Measurements from ENCODE around the gene CGRRF1.

The CGRRF1 gene

DNA sequence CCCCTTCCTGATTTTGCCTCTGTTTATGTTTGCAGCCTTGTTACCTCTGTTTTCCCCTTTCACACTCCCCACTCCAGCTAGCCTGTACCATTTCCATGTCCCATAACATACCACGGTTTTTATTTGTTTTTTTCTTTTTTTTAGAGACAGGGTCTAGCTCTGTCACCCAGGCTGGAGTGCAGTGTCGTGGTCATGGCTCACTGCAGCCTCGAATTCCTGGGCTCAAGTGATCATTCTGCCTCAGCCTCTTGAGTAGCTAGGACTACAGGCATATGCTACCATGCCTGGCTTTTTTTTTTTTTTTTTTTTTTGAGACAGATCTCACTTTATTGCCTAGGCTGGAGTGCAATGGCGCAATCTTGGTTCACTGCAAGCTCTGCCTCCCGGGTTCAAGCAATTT lies 38.8 kb downstream of the CGRRF1 start:
- ATAC-seq: no peak
- no peak for DNase-seq

DNA sequence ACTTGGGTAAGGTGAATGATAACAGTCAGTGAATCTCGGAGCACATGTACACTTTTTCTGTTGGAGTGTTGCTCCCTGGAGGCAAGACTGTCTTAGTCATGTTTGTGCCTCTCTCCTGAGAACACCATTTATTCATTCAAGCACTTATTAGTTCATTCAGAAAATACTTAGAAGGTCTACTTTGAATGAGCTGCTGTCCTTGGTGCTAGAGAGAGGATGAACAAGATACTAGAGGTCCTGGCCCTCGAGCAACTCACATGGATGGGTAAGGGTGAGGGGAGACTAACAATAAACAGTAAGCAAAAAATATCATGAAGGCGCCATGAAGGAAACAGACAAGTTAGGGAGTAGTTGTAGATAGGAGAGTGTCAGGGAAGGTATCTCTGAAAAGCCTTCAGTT lies 40.2 kb downstream of the CGRRF1 start:
- DNase-seq: no peak
- ATAC-seq: no peak

DNA sequence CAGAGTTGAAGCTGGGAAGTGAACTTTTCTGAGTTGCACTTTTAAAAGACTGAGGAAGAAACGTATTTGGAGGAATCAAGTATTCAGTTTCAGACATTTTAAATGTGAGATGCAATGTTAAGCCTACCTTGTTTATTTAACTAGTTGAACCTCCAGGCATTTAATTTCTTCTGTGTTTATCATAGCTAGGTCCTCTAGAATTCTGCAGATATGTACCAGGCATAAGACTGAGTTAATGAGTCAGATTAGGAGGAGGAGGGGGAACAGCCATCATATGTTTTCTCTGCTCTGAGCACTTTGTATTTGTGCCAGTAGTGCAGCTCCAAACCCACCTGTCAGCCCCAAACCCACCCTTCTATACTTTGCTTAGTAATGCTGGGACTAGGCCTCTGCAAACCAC lies 40.8 kb downstream of the CGRRF1 start:
- ATAC-seq (no peak), DNase-seq (no peak)

DNA sequence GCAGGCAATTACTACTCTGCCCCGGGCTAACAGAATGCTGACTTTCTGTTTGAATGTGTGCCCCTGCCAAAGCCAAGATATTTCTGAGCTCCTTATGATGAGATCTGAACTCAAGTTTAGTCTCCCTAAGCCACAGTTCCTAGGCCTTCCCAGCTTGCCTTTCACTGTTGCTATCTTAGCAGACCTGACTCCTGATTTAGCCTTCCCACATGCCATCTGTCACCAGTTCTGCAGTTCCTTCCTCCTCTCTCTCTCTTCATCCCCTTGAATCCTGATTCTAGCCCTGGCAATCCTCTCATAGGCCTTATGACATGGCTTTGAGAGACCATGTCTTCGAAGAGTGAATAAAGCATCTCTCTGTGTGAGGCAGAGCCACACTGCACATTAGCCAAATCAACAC lies 44.7 kb downstream of the CGRRF1 start:
- DNase-seq (no peak), ATAC-seq (no peak)

DNA sequence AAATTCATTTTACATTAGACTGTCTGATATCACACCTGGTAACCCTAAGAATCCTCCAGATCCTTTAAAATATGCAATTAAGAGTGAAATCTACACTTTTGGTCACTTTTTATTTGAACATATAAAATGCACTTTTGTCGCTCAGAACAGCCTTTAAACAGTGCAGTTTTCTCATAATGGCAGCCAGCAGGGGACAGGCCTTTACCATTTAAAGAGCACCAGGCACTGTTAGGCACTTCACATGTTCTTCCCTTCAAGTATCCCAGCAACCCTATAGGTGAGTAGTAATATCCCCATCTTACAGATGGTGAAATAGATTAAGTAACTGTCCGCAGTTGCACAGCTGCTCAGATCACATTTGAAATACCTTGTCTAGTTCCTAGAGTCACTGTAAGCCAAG lies 45.9 kb downstream of the CGRRF1 start:
- DNase-seq (no peak), ATAC-seq (no peak)

GRCh38 chr14:54556535-54556934 lies 46.8 kb downstream of the CGRRF1 start:
- no peak for DNase-seq
- no peak for ATAC-seq

DNA sequence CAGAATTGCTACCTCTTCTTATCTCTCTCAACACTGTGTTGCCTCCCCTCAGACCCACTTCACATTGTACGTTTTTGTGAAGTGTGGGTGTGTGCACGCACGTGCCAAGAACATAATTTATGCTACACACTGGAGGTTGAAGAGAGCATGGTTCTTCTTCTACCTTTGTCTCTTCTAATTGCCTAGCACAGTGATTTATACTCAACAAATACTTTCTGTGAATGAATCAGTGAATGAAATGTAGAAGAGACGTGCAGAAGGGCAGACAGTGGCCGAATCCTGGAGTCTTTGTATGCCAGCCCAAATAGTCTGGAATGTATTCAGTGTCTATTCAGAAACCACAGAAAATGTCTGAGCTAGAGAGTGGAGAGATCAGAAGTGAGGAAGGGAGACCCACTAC lies 52.6 kb downstream of the CGRRF1 start:
- ATAC-seq (no peak), DNase-seq (no peak)

GRCh38 chr14:54564071-54564867 lies 54.6 kb downstream of the CGRRF1 start:
- DNase-seq (no peak), ATAC-seq (no peak)

DNA sequence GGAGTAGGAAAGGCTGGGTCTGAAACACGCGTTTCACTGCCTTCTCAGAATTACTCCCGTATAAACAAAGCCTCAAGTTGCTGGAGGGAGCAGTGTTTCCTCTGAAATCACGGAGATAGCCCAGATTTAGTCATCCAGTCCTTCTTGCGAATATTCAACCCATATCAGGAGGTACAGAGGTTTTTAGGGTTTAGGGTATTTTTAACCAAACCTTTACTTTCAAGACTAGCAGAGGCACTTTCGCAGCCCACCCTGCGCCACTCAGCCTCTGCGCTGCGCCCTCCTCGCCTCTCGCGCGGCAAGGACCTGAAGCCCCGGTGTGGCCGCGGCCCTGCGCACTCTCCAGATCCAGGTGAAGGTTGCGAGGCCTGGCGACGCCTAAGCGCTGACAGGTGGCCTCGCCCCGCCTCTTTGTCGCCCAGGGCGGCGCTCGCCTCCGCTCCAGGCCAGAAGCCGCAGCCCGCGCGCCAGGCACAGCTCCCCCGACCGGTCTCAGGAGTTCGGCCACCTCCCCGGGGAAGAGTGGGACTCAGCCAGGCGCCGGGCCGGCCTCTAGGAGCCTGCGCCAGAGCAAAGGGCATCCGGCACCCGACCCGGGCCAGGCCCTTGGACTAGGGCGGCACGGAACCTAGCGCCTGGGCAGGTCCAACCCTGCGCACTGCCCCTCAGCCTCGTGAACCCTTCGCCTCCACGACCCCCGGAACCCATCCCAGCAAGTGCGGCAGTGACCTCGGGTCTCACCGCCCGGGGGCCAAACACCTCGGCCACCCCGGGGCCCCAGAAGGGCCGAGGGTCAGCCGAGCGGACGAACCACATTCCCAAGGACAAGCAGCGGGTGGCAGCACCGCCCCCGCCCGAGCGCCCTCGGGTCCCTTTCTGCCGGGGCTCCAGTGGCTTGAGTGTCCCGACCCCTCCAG lies 55.4 kb downstream of the CGRRF1 start:
- DNase-seq: peak; percentile 68
- ATAC-seq: peak; percentile 37

- peak; percentile 76 for ATAC-seq
- peak; percentile 78 for DNase-seq
These were observed 56.2 kb downstream of the CGRRF1 start for GRCh38 chr14:54565785-54566409.

- ATAC-seq (peak; percentile 31), DNase-seq (peak; percentile 65)
These were observed 56.9 kb downstream of the CGRRF1 start, which contains the start of gene SAMD4A for GRCh38 chr14:54566410-54567223. SAMD4A (plus strand) TSS chr14:54567128; CDS start chr14:54567917, 789 bp downstream.

- no peak for DNase-seq
These were observed 57.5 kb downstream of the CGRRF1 start for GRCh38 chr14:54567224-54567638.

DNA sequence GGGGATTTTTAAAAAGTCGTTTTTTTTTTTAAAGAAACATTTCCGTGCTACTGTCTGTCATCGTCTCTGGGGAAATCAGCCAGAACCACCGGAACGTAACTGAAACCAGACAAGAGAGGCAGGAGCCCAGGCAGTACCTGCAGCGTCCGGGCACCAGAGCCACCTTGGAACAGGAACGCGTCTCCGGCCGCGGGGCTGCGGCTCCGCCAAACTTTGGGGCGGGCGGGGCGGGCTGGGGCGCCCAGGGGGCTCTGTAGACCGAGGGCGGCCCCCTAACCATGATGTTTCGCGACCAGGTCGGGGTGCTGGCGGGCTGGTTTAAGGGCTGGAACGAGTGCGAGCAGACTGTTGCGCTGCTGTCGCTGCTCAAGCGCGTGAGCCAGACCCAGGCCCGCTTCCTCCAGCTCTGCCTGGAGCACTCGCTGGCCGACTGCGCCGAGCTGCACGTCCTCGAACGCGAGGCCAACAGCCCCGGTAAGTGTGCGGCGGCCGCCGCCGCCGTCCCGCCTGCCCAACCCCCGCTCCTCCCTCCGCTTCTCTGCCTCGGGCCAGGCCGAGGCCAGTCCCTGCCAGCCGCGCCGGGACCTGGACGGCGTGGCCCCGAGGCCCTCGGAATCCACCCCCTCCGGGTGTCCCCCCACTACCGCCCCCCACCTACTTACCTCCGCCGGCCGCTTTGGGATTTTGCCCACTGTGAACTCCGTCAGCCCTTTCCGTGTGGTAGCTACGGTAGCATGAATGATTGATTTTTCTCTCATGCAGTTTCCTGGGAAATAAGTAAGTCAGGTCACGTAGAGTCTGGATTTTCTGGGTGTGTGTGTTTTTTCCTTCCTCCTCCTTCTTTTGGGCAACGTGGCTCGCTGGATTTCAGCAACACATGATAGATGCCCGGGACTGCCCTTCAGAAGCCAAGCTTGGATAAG lies 58.2 kb downstream of the CGRRF1 start:
- DNase-seq (peak; percentile 54), ATAC-seq (peak; percentile 11)

More at GRCh38 chr14:54567224-54567638, 57.5 kb downstream of the CGRRF1 start:
- no peak for ATAC-seq

GRCh38 chr14:54568821-54569595 lies 59.3 kb downstream of the CGRRF1 start:
- DNase-seq: no peak
- no peak for ATAC-seq

GRCh38 chr14:54570047-54570446 lies 60.3 kb downstream of the CGRRF1 start:
- DNase-seq (no peak), ATAC-seq (no peak)

DNA sequence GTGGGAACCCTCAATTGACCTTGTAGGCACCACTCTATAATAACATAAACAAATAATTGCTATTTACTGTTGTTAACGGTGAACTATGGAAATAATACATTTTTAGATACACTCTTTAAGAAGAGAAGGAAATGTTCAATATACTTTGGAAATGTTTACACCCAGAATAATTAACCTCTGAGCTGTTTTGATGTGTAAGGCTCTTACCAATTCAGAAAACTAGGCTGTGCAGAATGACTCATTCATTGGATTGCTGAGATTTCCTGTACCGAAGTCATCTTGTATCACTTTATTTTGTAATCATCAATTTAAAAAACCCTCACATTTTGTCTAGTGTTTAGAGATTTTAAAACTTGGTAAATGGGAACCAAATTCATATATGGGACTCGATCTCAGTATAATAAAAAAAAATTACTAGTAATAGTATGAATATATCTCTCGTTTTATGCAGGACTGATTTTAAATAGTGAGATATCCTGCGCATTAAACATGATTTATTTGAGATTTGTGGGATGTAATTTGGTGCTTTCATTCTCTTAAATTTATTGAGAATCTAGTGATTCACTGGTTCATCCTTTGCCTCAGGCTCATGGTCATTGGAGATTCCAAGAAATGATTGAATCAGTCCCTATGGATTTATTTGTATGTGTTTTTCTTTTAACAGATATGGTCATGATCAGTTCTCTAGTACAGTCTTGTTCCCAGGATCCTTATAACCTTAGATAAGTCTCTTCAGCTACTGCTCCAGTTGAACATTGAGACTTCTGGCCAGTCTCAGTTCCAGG lies 61.1 kb downstream of the CGRRF1 start:
- DNase-seq: no peak

GRCh38 chr14:54572316-54572715 lies 62.6 kb downstream of the CGRRF1 start:
- ATAC-seq (no peak), DNase-seq (peak; percentile 29)

More for the DNA sequence above, 61.1 kb downstream of the CGRRF1 start:
- no peak for ATAC-seq

- ATAC-seq: no peak
- no peak for DNase-seq
These were observed 64.8 kb downstream of the CGRRF1 start for GRCh38 chr14:54574528-54574927.

DNA sequence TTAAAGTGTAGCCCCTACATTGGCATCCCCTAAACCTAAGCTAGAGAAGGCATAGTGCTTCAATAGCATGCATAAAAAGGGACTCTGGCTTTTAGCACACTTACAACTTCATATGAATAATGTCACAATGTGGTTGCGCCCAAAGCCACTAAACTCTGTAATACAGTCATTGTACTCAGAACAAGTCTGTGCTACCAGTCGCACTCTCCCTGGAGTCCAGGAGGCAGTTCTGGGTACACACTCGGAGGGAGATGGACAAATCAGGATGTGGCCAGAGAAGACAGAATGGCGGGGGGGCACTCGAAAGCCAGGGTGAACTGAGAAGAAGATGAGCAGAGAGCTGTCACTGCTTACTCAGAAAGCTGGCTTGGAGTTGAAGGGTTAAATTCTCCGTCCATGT lies 67.8 kb downstream of the CGRRF1 start:
- DNase-seq (no peak), ATAC-seq (peak; percentile 14)

Data from stimulated activated naive CD8-positive, alpha-beta T cell treated with anti-CD3 and anti-CD28 coated beads, Interleukin-15, Interleukin-2, amounts not matched to agents 100 U/mL and 50 U/mL, for 24 hours (primary cell).